H9 (cell line): ENCODE data around the gene ALG11. TPM values are rescaled to one million over a fixed set of nuclear protein-coding genes. Genes with fewer than 3 reads are reported as not detected.

Experiments
- DNase-seq: peaks from one replicate; pipeline ENCODE4 v3.0.0-alpha.2; 2017
- H2AFZ ChIP-seq: one replicate; pipeline ENCODE4 v1.6.1; 2013; ENCODE audit warnings: mild to moderate bottlenecking, low read length, control low read depth, moderate library complexity
- H2AK5ac ChIP-seq: 2 replicates; pipeline ENCODE4 v1.6.1; 2013; ENCODE audit warnings: low read length, control low read depth, mixed read lengths; ENCODE audit not compliant: insufficient read length
- H2BK120ac ChIP-seq: one replicate; pipeline ENCODE4 v1.6.1; 2013; ENCODE audit warnings: low read depth, mild to moderate bottlenecking, low read length, control low read depth, inconsistent platforms; ENCODE audit not compliant: poor library complexity, severe bottlenecking
- H2BK12ac ChIP-seq: 2 replicates; pipeline ENCODE4 v1.6.1; 2013; ENCODE audit warnings: low read length, control low read depth, mixed read lengths, low read depth; ENCODE audit not compliant: insufficient read length
- H2BK15ac ChIP-seq: 2 replicates; pipeline ENCODE4 v1.6.1; 2013; ENCODE audit warnings: low read depth, low read length, control low read depth
- H2BK20ac ChIP-seq: one replicate; pipeline ENCODE4 v1.6.1; 2013; ENCODE audit warnings: low read depth, mild to moderate bottlenecking, low read length, control low read depth, inconsistent platforms; ENCODE audit not compliant: poor library complexity, severe bottlenecking
- H2BK5ac ChIP-seq: 2 replicates; pipeline ENCODE4 v1.6.1; 2013; ENCODE audit warnings: low read length, control low read depth, mixed read lengths; ENCODE audit not compliant: insufficient read length
- H3K14ac ChIP-seq: 2 replicates; pipeline ENCODE4 v1.6.1; 2013; ENCODE audit warnings: low read length, control low read depth; ENCODE audit not compliant: insufficient read depth
- H3K18ac ChIP-seq: 2 replicates; pipeline ENCODE4 v1.6.1; 2013; ENCODE audit warnings: low read depth, mild to moderate bottlenecking, mixed read lengths, low read length, control low read depth; ENCODE audit not compliant: insufficient read length
- H3K23ac ChIP-seq: 2 replicates; pipeline ENCODE4 v1.6.1; 2013; ENCODE audit warnings: low read length, control low read depth, mixed read lengths, low read depth; ENCODE audit not compliant: insufficient read length
- H3K23me2 ChIP-seq: 2 replicates; pipeline ENCODE4 v1.6.1; 2013; ENCODE audit warnings: low read depth, mild to moderate bottlenecking, mixed read lengths, low read length, control low read depth; ENCODE audit not compliant: insufficient read length, poor library complexity, severe bottlenecking
- H3K27ac ChIP-seq: 2 replicates; pipeline ENCODE4 v1.5.1; 2013; ENCODE audit warnings: low read length, control low read depth, mixed read lengths, low read depth; ENCODE audit not compliant: insufficient read length
- H3K27me3 ChIP-seq: 2 replicates; pipeline ENCODE4 v1.6.1; 2013; ENCODE audit warnings: low read length, control low read depth, inconsistent platforms; ENCODE audit not compliant: insufficient read depth
- H3K4ac ChIP-seq: 2 replicates; pipeline ENCODE4 v1.6.1; 2013; ENCODE audit warnings: low read depth, mild to moderate bottlenecking, control low read depth, inconsistent platforms, low read length, moderate library complexity
- H3K4me1 ChIP-seq: 2 replicates; pipeline ENCODE4 v1.6.1; 2013; ENCODE audit warnings: low read length, control low read depth, inconsistent platforms; ENCODE audit not compliant: insufficient read depth
- H3K4me2 ChIP-seq: 2 replicates; pipeline ENCODE4 v1.6.1; 2013; ENCODE audit warnings: low read length, control low read depth, mixed read lengths; ENCODE audit not compliant: insufficient read length, insufficient read depth
- H3K56ac ChIP-seq: 2 replicates; pipeline ENCODE4 v1.6.1; 2013; ENCODE audit warnings: low read depth, mild to moderate bottlenecking, mixed read lengths, low read length, control low read depth; ENCODE audit not compliant: insufficient read length
- H3K79me1 ChIP-seq: 2 replicates; pipeline ENCODE4 v1.6.1; 2013; ENCODE audit warnings: low read depth, mild to moderate bottlenecking, moderate library complexity, low read length, control low read depth, inconsistent platforms; ENCODE audit not compliant: insufficient read depth, poor library complexity, severe bottlenecking
- H3K79me2 ChIP-seq: 2 replicates; pipeline ENCODE4 v1.6.1; 2013; ENCODE audit warnings: low read length, control low read depth, inconsistent platforms; ENCODE audit not compliant: insufficient read depth
- H3K9ac ChIP-seq: 2 replicates; pipeline ENCODE4 v1.6.1; 2013; ENCODE audit warnings: low read length, control low read depth, mixed read lengths; ENCODE audit not compliant: insufficient read length; ENCODE audit errors: extremely low read depth
- H3K9me3 ChIP-seq: one replicate; pipeline ENCODE4 v1.6.1; 2013; ENCODE audit warnings: low read depth, low read length, inconsistent platforms; ENCODE audit not compliant: control insufficient read depth
- H3T11ph ChIP-seq: one replicate; pipeline ENCODE4 v1.6.1; 2013; ENCODE audit warnings: mild to moderate bottlenecking, low read length, control low read depth, inconsistent platforms
- H4K20me1 ChIP-seq: one replicate; pipeline ENCODE4 v1.6.1; 2013; ENCODE audit not compliant: control insufficient read depth, insufficient read length, insufficient read depth
- H4K5ac ChIP-seq: 2 replicates; pipeline ENCODE4 v1.6.1; 2013; ENCODE audit warnings: low read depth, mild to moderate bottlenecking, mixed read lengths, low read length, control low read depth; ENCODE audit not compliant: insufficient read length
- H4K8ac ChIP-seq: replicated peaks from 2 replicates; pipeline ENCODE4 v1.6.1; 2013; ENCODE audit warnings: low read length, control low read depth, mixed read lengths, low read depth; ENCODE audit not compliant: insufficient read length
- H4K91ac ChIP-seq: 2 replicates; pipeline ENCODE4 v1.6.1; 2013; ENCODE audit warnings: low read depth, mild to moderate bottlenecking, moderate library complexity, mixed read lengths, low read length, control low read depth; ENCODE audit not compliant: insufficient read length
- H3K27ac Mint-ChIP-seq, 3 experiments: 2 replicates in 2 of 3; 3 replicates in 1 of 3; pipeline ENCODE4 v1.8.0; 2020 to 2021; ENCODE audit warnings: mixed read lengths in 3 of 3, mild to moderate bottlenecking in 1 of 3, moderate library complexity in 1 of 3
- H3K27me3 Mint-ChIP-seq: 2 replicates; pipeline ENCODE4 v1.8.0; 2021; ENCODE audit warnings: low read depth, mild to moderate bottlenecking, moderate library complexity, mixed read lengths
- H3K36me3 Mint-ChIP-seq, 3 experiments: 2 replicates in 2 of 3; 3 replicates in 1 of 3; pipeline ENCODE4 v1.8.0; 2020 to 2021; ENCODE audit warnings: low read depth in 3 of 3, mixed read lengths in 3 of 3; ENCODE audit not compliant: insufficient read depth in 1 of 3
- H3K4me1 Mint-ChIP-seq, 2 experiments: 2 replicates each; pipeline ENCODE4 v1.8.0; 2020; ENCODE audit warnings: mixed read lengths in 2 of 2
- H3K4me3 Mint-ChIP-seq, 2 experiments: 2 replicates in 1 of 2; 3 replicates in 1 of 2; pipeline ENCODE4 v1.8.0; 2020 to 2021; ENCODE audit warnings: mild to moderate bottlenecking in 2 of 2, mixed read lengths in 2 of 2, moderate library complexity in 1 of 2
- H3K9me3 Mint-ChIP-seq, 2 experiments: 2 replicates in 1 of 2; 3 replicates in 1 of 2; pipeline ENCODE4 v1.8.0; 2020; ENCODE audit warnings: mild to moderate bottlenecking in 2 of 2, mixed read lengths in 2 of 2, moderate library complexity in 1 of 2
- WGBS: extraction: QIAGEN DNeasy Blood & Tissue Kit; methylation state at CpG from one replicate; pipeline ENCODE4 v1.1.7; 2013; ENCODE audit warnings: missing lambda C conversion rate, low lambda C conversion rate, mixed read lengths; ENCODE audit not compliant: insufficient read length; ENCODE audit errors: extremely low coverage; 5-methylcytosine and 5-hydroxymethylcytosine counted together
- total RNA-seq: library from RNA; stranded (reverse); gene quantifications from 2 replicates; pipeline ENCODE4 v1.2.1, GENCODE V29; 2021
- TF ChIP-seq, protein P1 (sequence below): fragments of 200-600 bp; sonication (generic); conservative IDR thresholded peaks from 3 replicates; pipeline ENCODE4 v1.8.0; 2021; ENCODE audit warnings: antibody characterized with exemption, mild to moderate bottlenecking

The ALG11 gene
- total RNA-seq, 1 experiment from 2014 or later, result 46.6 TPM

DNA sequence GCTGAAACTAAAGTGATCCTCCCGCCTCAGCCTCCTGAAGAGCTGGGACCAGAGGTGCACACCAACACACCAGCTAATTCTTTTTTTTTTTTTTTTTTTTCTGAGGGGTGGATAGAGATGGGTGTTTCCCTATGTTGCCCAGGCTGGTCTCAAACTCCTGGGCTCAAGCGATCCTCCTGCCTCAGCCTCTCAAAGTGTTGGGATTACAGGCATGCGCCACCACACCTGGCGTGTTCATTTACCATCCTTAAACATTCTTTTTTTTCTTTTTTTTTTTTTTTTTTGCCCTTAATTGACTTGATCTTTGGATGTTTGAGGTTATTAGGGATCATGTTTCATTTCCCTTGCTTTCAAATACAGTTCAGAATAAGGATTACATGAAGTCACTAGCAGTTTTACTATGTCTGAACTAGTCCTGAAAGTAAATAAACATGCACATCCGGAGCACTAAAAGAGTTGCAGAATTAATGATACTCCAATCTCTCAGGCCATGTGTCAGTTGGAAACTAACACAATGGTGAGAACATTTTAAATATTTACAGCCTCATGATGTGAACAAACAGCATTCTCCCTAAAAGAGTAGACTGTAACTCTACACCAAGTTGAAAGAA is 22.5 kb downstream of the ALG11 start:
- TF ChIP-seq, protein P1, sequence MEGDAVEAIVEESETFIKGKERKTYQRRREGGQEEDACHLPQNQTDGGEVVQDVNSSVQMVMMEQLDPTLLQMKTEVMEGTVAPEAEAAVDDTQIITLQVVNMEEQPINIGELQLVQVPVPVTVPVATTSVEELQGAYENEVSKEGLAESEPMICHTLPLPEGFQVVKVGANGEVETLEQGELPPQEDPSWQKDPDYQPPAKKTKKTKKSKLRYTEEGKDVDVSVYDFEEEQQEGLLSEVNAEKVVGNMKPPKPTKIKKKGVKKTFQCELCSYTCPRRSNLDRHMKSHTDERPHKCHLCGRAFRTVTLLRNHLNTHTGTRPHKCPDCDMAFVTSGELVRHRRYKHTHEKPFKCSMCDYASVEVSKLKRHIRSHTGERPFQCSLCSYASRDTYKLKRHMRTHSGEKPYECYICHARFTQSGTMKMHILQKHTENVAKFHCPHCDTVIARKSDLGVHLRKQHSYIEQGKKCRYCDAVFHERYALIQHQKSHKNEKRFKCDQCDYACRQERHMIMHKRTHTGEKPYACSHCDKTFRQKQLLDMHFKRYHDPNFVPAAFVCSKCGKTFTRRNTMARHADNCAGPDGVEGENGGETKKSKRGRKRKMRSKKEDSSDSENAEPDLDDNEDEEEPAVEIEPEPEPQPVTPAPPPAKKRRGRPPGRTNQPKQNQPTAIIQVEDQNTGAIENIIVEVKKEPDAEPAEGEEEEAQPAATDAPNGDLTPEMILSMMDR, result no peak
- Histone ChIP-seq H3K4me1 (no peaks in the 10 kb centered on the region), H2BK5ac (no peak overlapping the region), H3K23ac (no peak overlapping the region), H3K56ac (no peak overlapping the region), H4K8ac (no peak overlapping the region), H3K18ac (no peak overlapping the region), H3K79me1 (no peaks in the 10 kb centered on the region), H3K4me2 (no peak overlapping the region), H2AFZ (no peak overlapping the region), H2BK20ac (no peak overlapping the region), H3K14ac (no peak overlapping the region), H3K27ac (no peak overlapping the region), H3K27me3 (no peaks in the 10 kb centered on the region; the same call in 1 of the 2 replicates), H4K91ac (no peak overlapping the region), H3K9me3 (no peaks in the 10 kb centered on the region), H2AK5ac (no peak overlapping the region), H3K9ac (no peak overlapping the region), H3T11ph (no peak overlapping the region), H2BK12ac (no peak overlapping the region), H3K23me2 (no peaks in the 10 kb centered on the region), H3K4ac (no peak overlapping the region), H4K20me1 (no peaks in the 10 kb centered on the region), H3K79me2 (no peaks in the 10 kb centered on the region), H4K5ac (no peak overlapping the region), H2BK15ac (no peak overlapping the region), H2BK120ac (no peak overlapping the region)
- no CpG with 5 or more reads among the region's 5 CpGs for WGBS
- Mint-ChIP-seq H3K9me3 (peaks cover 0 to 8% of the 10 kb centered on the region in 2 experiments; a peak in 2 of 5 replicates), H3K4me3 (no peak overlapping the region), H3K27ac (no peak overlapping the region), H3K27me3 (no peaks in the 10 kb centered on the region), H3K4me1 (0 out of 4 replicates have a peak, but pooled peaks cover 2% of the 10 kb centered on the region in 2 experiments), H3K36me3 (peaks cover 1 to 17% (median 13%) of the 10 kb centered on the region in 3 experiments; a peak in 6 of 7 replicates)
- no peak for DNase-seq
